NOMO-1 (cell line): ENCODE data around the gene LRRC37B.
"Not testable (repeated sequence)": the region's sequence is repeated elsewhere in the genome, so short reads cannot be mapped to it uniquely, and the experiment has no call there.

Experiments used
- DNase-seq, 2 experiments: peaks; one replicate each; lab custom pipeline; 2025; ENCODE audit not compliant: unreplicated experiment in 2 of 2; lab: John Stamatoyannopoulos, UW

LRRC37B gene

GRCh38 chr17:32006957-32007462 is at the start of gene LRRC37B:
TSS of gene LRRC37B (plus strand) at chr17:32007383. CDS start at chr17:32021393, 14,010 bp downstream.
- peak; percentile 85 to 88 for DNase-seq

DNA sequence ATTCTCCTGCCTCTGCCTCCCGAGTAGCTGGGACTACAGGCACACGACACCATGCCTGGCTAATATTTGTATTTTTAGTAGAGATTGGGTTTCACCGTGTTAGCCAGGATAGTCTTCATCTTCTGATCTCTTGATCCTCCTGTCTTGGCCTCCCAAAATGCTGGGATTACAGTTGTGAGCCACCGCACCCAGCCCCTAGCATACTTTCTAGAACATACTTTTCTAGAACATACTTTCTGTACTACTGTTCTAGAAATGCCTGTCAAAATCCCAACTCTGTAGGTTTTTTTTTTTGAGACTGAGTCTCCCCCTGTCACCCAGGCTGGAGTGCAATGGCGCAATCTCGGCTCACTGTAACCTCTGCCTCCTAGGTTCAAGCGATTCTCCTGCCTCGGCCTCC is 43.1 kb upstream of the LRRC37B start:
- DNase-seq: not testable (repeated sequence)

DNA sequence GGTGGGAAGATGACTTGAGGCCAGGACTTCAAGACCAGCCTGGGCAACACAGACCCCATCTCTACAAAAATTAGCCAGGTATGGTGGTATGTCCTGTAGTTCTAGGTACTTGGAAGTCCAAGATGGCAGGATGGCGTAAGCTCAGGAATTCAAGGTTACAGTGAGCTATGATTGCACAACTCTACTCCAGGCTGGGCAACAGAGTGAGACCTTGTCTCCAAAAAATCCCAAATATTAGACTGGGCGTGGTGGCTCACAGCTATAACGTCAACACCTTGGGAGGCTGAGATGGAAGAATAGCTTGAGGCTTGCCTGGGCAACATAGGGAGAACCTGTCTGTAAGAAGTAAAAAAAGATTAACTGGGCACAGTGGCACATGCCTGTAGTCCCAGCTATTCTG is 39.5 kb upstream of the LRRC37B start:
- DNase-seq: no peak

- DNase-seq: not testable (repeated sequence)
These were observed 36.8 kb upstream of the LRRC37B start for GRCh38 chr17:31970416-31970815.

- not testable (repeated sequence) for DNase-seq
These were observed 32.7 kb upstream of the LRRC37B start for GRCh38 chr17:31974269-31975071.

- not testable (repeated sequence) for DNase-seq
These were observed 31.8 kb upstream of the LRRC37B start for GRCh38 chr17:31975391-31975790.

GRCh38 chr17:31991821-31992220 is 15.4 kb upstream of the LRRC37B start:
- not testable (repeated sequence) for DNase-seq

GRCh38 chr17:31997005-31997404 is 10.2 kb upstream of the LRRC37B start:
- DNase-seq: no peak

- no peak for DNase-seq
These were observed 498 bp downstream of the LRRC37B start for GRCh38 chr17:32007463-32008298.

DNA sequence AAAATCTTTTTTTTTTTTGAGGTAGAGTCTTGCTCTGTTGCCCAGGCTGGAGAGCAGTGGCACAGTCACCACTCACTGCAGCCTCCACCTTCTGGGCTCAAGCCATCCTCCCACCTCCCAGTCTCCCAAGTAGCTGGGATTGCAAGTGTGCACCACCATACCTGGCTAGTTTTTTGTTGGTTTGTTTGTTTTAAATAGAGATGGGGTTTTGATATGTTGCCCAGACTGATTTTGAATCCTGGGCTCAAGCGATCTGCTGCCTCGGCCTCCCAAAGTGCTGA is 2.0 kb downstream of the LRRC37B start:
- no peak for DNase-seq

GRCh38 chr17:32010114-32010513 is 2.9 kb downstream of the LRRC37B start:
- no peak for DNase-seq

- no peak for DNase-seq
These were observed 8.2 kb downstream of the LRRC37B start for GRCh38 chr17:32015245-32016013.

DNA sequence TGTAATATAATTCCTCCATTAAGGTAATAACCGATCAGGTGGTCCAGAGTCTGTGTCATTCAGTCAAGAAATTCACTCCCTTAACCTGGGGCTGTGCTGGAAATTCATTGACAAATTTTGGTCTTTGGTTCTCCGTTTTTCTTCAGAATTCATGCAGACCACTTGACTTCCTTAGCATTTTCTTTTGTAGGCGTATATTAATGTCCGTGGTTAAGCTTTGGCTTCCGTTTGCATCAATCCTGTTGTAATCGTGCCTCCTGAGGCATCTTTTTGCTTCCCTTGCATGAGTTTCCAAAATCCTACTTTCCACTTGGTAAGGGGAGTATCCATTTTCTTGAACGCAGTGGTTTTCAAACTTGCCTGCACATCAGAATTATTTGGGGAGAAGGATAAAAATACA is 9.0 kb downstream of the LRRC37B start:
- DNase-seq: peak; percentile 50 to 56

- no peak for DNase-seq
These were observed 12.0 kb downstream of the LRRC37B start for GRCh38 chr17:32019228-32019627.

DNA sequence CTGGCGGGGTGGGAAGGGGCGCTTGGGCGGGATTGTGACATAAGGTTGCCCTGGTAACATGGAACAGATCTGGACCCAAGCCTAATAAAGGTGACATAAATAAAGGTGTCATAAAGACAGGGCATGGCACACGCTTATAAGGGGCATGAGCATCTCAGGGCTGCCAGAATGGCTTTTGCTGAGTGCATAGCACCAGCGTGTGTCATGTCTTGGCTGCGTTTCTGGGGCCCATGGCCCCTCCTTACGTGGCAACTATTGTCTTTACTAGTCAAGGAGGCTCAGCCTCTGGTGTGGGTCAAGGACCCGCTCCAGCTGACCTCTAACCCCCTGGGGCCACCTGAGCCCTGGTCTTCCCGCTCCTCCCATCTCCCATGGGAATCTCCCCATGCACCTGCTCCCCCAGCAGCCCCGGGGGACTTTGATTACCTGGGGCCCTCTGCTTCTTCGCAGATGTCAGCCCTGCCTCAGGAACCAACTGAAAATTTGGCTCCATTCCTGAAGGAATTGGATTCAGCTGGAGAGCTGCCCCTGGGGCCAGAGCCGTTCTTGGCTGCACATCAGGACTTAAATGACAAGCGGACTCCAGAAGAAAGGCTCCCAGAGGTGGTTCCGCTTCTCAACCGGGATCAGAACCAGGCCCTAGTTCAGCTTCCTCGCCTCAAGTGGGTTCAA is 13.9 kb downstream of the LRRC37B start:
- DNase-seq: no peak

DNA sequence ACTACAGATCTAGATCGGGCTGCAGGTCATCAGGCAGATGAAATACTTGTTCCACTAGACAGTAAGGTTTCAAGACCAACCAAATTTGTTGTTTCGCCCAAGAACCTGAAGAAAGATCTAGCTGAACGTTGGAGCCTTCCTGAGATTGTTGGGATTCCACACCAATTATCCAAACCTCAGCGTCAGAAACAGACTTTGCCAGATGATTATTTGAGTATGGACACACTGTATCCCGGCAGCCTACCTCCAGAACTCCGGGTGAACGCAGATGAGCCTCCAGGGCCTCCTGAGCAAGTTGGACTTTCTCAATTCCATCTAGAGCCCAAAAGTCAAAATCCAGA is 14.4 kb downstream of the LRRC37B start:
- DNase-seq: no peak

GRCh38 chr17:32022554-32022953 is 15.4 kb downstream of the LRRC37B start:
- not testable (repeated sequence) for DNase-seq

DNA sequence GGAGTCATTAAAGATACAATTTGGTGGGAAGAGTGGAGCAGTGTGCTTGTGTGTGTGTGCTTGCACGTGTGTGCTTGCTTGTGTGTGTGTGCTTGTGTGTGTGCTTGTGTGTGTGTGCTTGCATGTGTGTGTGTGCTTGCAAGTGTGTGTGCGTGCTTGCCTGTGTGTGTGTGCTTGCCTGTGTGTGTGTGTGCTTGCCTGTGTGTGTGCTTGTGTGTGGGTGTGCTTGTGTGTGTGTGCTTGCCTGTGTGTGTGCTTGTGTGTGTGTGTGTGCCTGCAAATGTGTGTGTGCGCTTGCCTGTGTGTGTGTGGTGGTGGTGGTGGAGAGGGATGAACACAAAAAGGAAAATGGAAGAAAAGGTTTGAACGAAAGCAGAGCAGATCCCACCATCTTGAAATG is 20.1 kb downstream of the LRRC37B start:
- not testable (repeated sequence) for DNase-seq

DNA sequence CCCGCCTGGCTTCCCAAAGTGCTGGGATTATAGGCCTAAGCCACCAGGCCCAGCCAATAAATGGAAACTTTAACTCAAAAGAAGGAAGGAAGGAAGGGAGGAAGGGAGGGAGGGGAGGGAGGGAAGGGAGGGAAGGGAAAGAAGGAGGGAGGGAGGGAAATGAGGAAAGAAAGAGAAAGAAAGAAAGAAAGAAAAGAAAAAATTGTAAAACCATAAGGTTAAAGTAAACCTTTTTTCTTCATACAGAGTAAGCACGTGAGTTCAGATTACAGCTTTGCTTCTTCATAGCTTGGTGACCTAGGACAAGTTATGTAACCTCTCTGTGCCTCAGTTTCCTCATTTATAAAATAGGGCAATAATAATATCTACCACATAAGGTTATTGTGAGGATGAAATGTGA is 26.0 kb downstream of the LRRC37B start:
- DNase-seq: no peak

DNA sequence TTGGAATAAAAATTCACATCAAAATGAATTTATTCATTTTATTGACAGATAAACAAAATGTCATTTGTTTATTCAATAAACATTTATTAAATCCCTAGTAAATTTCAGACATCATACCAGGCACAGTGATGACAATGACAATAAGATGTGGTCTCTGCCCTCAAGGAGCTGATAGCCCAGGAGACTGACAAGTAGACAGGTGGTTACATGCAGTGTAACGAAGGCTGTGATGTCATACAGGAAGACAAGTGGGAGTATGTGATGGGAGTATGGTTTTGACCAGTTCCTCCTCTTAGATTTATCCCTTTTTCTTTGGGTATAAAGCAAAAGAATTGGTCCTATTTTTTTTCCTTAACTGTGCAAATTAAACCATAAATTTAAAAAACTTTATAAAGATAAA is 26.6 kb downstream of the LRRC37B start:
- not testable (repeated sequence) for DNase-seq

GRCh38 chr17:32040246-32040645 is 33.1 kb downstream of the LRRC37B start:
- DNase-seq: not testable (repeated sequence)
